ENCODE data around the gene RNGTT. TPM values are rescaled to one million over a fixed set of nuclear protein-coding genes. Genes with fewer than 3 reads are reported as not detected.

The RNGTT gene
- total RNA-seq, 1 donor from 2014 or later = 23.3 TPM

- no peaks in the 10 kb centered on the region for H3K9me3 Mint-ChIP-seq
Observed at GRCh38 chr6:88563277-88563625, 400.2 kb downstream of the RNGTT start.

GRCh38 chr6:88562353-88563276 is 400.8 kb downstream of the RNGTT start:
- Mint-ChIP-seq H3K27ac (ENCODE audit: unreplicated experiment) (no peak overlapping the region), H3K27me3 (ENCODE audit: low read depth) (peaks cover 3% of the 10 kb centered on the region), H3K9me3 (no peaks in the 10 kb centered on the region), H3K4me1 (peaks cover 11% of the 10 kb centered on the region), H3K4me3 (no peak overlapping the region), H3K36me3 (ENCODE audit: low read depth) (no peaks in the 10 kb centered on the region)
- DNase-seq (ENCODE audit: low read depth, low spot score) = no peak
- no peak for TF ChIP-seq CTCF (conservative IDR thresholded peaks at IDR 0.05)

More at GRCh38 chr6:88563277-88563625, 400.2 kb downstream of the RNGTT start:
- no peaks in the 10 kb centered on the region for H3K36me3 Mint-ChIP-seq (ENCODE audit: low read depth)
- DNase-seq (ENCODE audit: low read depth, low spot score) = no peak
- no peak overlapping the region for H3K4me3 Mint-ChIP-seq
- peaks cover 15% of the 10 kb centered on the region for H3K4me1 Mint-ChIP-seq
- TF ChIP-seq CTCF (conservative IDR thresholded peaks at IDR 0.05) = no peak
- H3K27ac Mint-ChIP-seq (ENCODE audit: unreplicated experiment) = no peak overlapping the region
- H3K27me3 Mint-ChIP-seq (ENCODE audit: low read depth) = peaks cover 3% of the 10 kb centered on the region

GRCh38 chr6:88561954-88562315 is 401.5 kb downstream of the RNGTT start:
- H3K27me3 Mint-ChIP-seq (ENCODE audit: low read depth) = peaks cover 3% of the 10 kb centered on the region
- H3K27ac Mint-ChIP-seq (ENCODE audit: unreplicated experiment) = no peak overlapping the region
- no peak overlapping the region for H3K4me3 Mint-ChIP-seq
- H3K4me1 Mint-ChIP-seq = peaks cover 11% of the 10 kb centered on the region
- no peak for DNase-seq (ENCODE audit: low read depth, low spot score)
- no peaks in the 10 kb centered on the region for H3K36me3 Mint-ChIP-seq (ENCODE audit: low read depth)
- no peaks in the 10 kb centered on the region for H3K9me3 Mint-ChIP-seq
- TF ChIP-seq CTCF (conservative IDR thresholded peaks at IDR 0.05) = no peak

GRCh38 chr6:88561034-88561953 is 402.1 kb downstream of the RNGTT start:
- Mint-ChIP-seq H3K27me3 (ENCODE audit: low read depth) (peaks cover 3% of the 10 kb centered on the region), H3K9me3 (no peaks in the 10 kb centered on the region), H3K36me3 (ENCODE audit: low read depth) (no peaks in the 10 kb centered on the region), H3K4me1 (peaks cover 11% of the 10 kb centered on the region), H3K27ac (ENCODE audit: unreplicated experiment) (no peak overlapping the region), H3K4me3 (no peak overlapping the region)
- DNase-seq (ENCODE audit: low read depth, low spot score) = no peak
- TF ChIP-seq CTCF (conservative IDR thresholded peaks at IDR 0.05) = no peak

Other genes starting within 250 kb of the RNGTT start
- 42.0 and 51.4 TPM in 2 replicates for gene PNRC1, start 117.1 kb upstream of the RNGTT start, total RNA-seq
- 21.9 and 23.5 TPM in 2 replicates for gene SRSF12, start 154.5 kb upstream of the RNGTT start, total RNA-seq
- 16.1 and 16.5 TPM in 2 replicates for gene PM20D2, start 182.4 kb upstream of the RNGTT start, total RNA-seq

Data from neural crest cell (in vitro differentiated cells).